Stimulated activated CD4-positive, alpha-beta T cell treated with anti-CD3 and anti-CD28 coated beads, Interleukin-2, amount 100 ng/mL, for 48 hours (primary cell): ENCODE data around the gene SVOPL.
"Not testable (repeated sequence)": the region's sequence is repeated elsewhere in the genome, so short reads cannot be mapped to it uniquely, and the experiment has no call there.

Experiments used
- DNase-seq, 2 donors: peaks; one replicate each; pipeline ENCODE4 v3.0.0-alpha.2; 2020

The SVOPL gene

DNA sequence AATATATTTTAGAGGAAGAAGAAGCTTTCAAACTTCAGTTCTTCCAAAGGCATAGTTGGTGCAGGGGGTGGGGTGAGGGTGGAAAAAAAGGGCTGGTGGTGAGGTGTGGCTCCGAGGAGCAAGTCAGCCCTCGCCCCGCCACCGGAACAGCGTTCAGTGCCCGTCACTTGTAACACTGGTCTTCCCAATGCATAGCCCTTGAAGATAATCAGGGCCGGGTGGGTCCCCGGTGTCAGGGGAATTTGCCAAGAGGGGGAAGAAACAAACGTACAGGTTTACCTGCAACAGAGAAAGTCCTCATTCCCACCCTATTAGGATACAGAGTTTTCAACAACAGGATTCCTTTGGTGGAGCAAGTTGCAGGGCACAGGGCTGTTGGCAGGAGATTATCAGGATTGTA, 1.5 kb downstream of the SVOPL start:
- DNase-seq, result no peak

GRCh38 chr7:138698281-138698680, 2.9 kb downstream of the SVOPL start:
- no peak for DNase-seq

- no peak for DNase-seq
These were observed 3.5 kb downstream of the SVOPL start for GRCh38 chr7:138697535-138698182.

DNA sequence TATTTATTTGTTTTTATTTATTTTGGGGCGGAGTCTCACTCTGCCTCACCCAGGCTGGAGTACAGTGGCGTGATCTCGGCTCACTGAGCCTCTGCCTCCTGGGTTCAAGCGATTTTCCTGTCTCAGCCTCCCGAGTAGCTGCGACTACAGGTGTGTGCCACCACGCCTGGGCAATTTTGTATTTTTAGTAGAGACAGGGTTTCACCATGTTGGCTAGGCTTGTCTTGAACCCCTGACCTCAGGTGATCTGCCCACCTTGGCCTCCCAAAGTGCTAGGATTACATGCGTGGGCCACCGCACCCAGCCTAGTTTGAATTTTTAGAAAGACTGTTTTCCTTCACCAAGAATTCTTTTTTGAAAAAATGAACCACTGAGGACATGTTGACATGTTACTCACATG, 5.4 kb downstream of the SVOPL start:
- DNase-seq, result not testable (repeated sequence)

GRCh38 chr7:138695106-138695505, 6.1 kb downstream of the SVOPL start:
- DNase-seq, result no peak

DNA sequence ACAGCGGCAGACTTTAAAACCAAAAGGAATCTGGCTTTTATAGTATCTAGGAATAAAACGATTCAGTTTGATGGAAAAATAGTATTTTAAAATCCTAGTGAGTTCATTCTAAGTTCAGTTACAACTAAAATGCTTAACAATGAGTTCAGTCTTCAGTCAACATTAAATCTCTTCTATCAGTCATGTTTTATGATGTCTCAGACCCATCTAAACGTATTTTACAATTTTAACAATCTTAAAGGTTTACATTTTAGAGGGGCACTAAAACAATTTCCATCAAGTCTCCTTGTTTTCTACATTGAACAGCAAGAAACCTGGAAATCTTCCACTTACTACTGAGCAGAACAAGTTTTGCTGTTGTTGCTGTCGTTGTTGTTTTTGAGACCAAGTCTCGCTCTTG, 10.0 kb downstream of the SVOPL start:
- no peak for DNase-seq

GRCh38 chr7:138690495-138690894, 10.7 kb downstream of the SVOPL start:
- no peak for DNase-seq

DNA sequence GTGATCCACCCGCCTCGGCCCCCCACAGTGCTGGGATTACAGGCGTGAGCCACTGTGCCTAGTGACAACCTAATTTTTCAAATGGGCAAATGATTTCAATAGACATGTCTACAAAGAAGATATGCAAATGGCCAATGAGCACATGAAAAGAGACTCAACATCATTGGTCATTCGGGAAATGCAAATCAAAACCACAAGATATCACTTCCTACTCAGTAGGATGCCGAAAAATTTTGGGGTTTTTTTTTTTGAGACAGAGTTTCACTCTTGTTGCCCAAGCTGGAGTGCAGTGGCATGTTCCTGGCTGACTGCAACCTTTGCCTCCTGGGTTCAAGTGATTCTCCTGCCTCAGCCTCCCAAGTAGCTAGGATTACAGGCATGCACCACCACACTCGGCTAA, 13.1 kb downstream of the SVOPL start:
- not testable (repeated sequence) for DNase-seq

DNA sequence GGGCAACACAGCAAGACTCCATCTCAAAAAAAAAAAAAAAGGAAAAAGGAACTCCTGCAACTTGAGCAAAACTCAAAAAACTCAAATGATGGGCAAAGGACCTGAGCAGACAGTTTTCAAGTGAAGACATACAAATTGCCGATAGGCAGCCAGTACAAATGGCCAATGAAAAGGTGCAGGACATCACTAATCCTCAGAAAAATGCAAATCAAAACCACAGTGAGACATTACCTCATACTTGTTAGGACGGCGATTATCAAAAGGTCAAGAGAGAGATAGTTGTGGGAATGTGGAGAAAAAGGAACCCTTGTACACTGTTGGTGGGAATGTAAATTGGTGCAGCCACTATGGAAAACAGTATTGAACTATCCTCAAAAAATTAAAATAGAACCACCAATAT, 16.8 kb downstream of the SVOPL start:
- DNase-seq, result no peak

DNA sequence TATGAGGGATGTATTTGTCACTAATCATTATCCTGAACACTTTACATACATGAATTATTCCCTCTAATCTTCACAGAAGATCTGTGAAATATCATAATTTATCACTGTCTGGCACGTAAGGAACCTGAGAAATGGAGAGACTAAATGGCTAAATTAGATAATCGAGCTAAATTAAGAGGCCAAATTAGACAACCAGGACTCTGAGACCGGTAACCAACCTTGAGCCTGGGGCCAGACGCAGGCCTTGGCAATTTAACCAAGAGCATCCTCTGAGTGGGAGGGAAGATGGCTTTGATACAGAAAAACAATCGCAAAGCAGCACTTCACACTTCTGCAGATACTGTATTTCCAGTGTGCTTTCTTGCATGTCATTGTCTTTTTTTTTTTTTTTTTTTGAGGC, 21.4 kb downstream of the SVOPL start:
- DNase-seq, result no peak

GRCh38 chr7:138670594-138670993, 30.6 kb downstream of the SVOPL start:
- DNase-seq, result no peak

DNA sequence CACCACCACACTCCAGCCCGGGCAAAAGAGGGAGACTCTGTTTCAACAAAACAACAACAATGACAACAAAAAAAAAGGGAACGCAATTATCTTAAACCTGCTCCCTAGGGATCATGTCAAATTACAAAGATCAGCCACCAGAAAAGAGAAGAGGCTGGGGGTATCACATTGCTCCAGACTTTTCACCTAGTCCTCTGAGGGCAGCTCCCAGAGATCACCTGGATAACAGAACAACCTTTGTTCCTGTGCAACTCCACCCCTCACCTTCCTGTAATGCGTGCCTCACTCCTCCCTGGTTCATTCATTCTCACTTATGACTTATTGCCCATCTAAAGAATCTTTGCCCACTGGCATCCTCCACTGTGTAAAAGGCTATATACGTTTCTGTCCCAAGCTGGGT, 31.8 kb downstream of the SVOPL start:
- DNase-seq, result no peak

DNA sequence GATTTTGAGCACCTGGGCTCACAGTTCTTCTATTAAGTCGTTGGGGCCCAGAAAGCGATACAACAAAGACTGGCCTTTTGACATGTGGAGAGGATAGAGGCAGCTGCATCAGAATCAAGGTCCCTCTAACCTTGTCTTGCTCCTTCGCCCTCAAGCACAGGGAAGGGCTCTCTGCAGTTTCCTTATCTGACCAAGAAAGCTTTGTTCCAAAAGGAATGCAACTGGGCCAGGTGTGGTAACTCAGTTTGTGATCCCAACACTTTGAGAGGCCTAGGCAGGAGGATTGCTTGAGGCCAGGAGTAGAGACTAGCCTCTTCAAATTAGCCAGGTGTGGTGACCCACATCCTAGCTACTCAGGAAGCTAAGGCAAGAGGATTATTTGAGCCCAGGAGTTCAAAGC, 32.2 kb downstream of the SVOPL start:
- no peak for DNase-seq

GRCh38 chr7:138668229-138668596, 32.9 kb downstream of the SVOPL start:
- no peak for DNase-seq

DNA sequence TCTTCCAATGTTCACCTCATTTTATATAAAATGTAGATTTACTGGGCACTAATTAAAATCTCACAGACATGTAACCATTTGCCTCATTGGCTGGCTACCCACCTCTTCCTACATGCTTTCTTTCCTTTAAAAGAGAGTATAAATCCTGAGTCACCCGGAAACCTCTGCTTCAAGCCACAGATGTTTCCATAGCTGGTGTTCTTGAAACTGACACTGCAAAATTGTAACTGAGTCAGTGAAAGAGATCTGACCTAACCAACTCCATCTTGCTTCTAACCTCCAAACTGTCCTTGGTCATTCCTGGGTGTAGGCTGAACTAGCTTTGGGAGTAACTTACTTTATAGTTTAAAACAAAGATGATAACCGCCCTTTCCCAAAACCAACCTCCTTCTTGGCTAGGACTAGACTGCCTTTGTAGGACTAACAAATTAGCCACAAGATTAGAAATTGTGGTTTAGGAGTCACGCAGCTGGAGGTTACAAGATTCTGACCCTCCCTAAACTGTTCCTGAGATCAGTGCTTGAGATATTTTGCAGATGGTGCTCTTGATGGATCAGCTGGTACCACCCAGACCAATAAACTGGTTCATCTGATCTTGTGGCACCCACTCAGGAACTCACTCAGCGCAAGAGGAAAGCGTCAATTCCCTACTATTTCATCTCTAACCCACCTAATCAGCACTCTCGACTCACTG, 33.5 kb downstream of the SVOPL start:
- DNase-seq, result no peak

- DNase-seq, result no peak
These were observed 34.8 kb downstream of the SVOPL start for GRCh38 chr7:138666385-138666784.

GRCh38 chr7:138665669-138666140, 35.5 kb downstream of the SVOPL start:
- no peak for DNase-seq

- DNase-seq, result no peak
These were observed 35.9 kb downstream of the SVOPL start for GRCh38 chr7:138665249-138665648.

DNA sequence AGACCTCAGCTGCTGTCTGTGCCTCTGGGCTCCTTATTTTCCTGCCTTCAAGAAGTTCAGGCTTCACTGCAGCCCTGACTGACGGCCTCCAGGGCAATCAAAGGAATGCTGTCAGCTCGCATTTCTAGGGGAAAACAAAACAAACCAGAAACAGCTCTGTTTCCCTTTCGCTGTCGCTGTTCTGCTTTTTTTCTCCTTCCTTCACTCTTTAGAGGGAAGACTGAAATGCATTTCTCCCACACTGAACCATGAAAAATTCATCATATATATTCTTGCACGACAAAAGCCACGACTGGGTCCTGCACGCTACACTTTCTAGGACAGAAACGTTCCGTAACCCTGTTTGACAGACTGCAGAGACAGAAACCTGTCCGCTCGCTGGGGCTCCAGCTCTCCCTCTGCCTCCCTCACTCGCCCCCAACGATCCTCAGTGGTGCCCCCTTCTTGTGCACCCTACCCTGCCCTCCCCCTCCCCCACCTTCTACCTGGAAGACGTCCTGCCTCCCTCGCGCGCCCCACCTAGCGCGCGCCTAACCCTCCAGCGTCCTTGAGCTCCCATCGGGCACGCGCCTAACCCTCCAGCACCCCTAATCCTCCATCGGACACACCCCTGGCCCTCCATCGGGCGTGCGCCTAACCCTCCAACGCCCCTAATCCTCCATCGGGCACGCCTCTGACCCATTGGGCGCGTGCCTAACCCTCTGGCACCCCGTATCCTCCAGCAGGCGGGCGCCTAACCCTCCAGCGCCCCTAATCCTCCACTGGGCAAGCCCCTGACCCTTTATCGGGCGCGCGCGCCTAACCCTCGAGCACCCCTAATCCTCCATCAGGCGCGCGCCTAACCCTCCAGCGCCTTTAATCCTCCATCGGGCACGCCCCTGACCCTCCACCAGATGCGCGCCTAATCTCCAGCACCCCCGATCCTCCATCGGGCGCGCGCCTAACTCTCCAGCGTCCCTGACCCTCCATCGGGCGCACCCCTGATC, 37.1 kb downstream of the SVOPL start:
- DNase-seq, result no peak

GRCh38 chr7:138662991-138663320, 38.2 kb downstream of the SVOPL start:
- no peak for DNase-seq

DNA sequence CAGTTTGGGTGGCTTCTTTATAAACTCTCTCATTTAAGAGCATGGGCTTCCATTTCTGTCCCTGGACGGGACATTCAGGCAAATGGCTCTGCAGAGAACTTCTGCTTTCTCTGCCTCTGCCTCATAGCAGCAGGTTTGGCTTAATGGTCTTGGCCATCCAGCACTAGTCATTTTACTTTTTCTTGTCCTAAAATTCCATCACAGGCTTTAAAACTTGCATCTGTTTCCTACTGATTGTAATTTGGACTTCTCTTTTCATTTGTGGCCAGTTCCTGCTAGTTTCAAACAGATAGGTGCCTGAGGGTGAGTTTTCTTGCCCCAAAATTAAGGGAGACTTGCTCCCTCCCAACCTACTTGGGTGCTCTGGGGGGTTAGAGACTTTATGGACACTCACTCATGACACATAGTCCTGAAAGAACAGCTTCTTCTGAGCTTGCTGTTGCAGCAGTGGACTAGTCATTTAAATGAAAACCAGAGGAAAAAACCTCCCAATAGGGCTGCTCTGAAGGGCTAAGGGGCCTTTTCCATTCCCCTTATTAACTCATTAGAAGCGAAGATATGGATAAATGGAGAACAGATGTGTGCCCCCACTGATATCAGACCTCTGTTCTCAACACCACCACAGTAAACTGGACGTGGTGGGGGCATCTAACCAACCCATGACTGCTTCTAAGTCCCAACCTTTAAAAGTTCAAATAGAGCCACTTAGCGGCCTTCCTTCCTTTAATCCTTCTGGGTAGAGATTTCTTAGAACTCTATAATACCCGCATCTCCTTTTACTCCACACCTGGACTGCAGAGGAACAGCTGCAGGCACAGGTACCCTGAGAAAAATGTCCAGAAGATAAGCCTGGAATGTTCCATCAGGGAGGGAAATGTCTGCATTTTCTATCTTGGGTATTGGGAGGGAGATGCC, 38.8 kb downstream of the SVOPL start:
- no peak for DNase-seq

- no peak for DNase-seq
These were observed 40.0 kb downstream of the SVOPL start for GRCh38 chr7:138661069-138661635.
